GM19452 (cell line): ENCODE results near the gene C12orf57.

Experiments
- ATAC-seq: cut with Tn5 transposase; IDR thresholded peaks from one replicate; pipeline ENCODE4 v1.9.1; 2021; ENCODE audit not compliant: unreplicated experiment

Gene C12orf57

DNA sequence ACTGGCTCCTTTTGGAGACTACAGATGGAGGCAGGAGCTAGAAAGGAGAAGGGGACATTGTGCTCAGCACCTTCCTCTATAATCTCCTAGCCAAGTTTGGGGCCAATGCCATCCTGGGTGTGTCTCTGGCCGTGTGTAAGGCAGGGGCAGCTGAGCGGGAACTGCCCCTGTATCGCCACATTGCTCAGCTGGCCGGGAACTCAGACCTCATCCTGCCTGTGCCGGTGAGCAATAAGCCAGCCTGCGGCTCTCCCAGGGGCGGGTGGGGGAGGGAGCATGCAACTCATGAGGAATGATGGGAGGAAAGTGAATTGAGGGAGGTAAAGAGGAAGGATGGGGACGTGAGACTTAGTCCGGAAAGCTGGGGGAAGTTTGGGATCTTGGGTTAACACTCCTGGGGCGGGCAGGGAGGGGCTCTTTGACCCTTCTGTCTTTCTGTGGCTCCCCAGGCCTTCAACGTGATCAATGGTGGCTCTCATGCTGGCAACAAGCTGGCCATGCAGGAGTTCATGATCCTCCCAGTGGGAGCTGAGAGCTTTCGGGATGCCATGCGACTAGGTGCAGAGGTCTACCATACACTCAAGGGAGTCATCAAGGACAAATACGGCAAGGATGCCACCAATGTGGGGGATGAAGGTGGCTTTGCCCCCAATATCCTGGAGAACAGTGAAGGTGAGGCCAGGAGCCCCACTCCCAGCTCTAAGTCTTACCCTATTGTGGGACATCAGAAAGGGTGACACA, 26.2 kb upstream of the C12orf57 start:
- no peak for ATAC-seq

DNA sequence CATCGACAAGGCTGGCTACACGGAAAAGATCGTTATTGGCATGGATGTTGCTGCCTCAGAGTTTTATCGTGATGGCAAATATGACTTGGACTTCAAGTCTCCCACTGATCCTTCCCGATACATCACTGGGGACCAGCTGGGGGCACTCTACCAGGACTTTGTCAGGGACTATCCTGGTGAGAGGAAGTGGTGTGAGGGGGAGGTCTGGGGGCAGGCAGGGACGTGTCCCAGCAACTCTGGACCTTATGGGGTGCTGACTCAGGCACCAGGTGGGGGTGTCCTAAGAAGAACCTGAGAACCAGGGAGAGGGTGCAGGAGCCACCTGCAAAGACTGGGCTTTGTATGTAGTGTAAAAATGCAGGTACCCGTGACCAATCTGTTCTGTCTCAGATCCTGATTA, 24.2 kb upstream of the C12orf57 start:
- no peak for ATAC-seq

DNA sequence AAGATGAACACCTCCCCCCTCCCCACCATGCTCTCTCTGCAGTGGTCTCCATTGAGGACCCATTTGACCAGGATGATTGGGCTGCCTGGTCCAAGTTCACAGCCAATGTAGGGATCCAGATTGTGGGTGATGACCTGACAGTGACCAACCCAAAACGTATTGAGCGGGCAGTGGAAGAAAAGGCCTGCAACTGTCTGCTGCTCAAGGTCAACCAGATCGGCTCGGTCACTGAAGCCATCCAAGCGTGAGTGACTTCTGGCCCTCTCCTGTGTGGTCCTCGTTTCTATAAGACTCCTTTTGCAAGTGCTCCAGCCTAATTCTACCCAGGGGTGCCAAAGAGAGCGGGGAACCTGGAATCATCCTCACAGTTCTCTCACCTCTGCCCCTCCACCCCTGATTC, 22.3 kb upstream of the C12orf57 start:
- no peak for ATAC-seq

DNA sequence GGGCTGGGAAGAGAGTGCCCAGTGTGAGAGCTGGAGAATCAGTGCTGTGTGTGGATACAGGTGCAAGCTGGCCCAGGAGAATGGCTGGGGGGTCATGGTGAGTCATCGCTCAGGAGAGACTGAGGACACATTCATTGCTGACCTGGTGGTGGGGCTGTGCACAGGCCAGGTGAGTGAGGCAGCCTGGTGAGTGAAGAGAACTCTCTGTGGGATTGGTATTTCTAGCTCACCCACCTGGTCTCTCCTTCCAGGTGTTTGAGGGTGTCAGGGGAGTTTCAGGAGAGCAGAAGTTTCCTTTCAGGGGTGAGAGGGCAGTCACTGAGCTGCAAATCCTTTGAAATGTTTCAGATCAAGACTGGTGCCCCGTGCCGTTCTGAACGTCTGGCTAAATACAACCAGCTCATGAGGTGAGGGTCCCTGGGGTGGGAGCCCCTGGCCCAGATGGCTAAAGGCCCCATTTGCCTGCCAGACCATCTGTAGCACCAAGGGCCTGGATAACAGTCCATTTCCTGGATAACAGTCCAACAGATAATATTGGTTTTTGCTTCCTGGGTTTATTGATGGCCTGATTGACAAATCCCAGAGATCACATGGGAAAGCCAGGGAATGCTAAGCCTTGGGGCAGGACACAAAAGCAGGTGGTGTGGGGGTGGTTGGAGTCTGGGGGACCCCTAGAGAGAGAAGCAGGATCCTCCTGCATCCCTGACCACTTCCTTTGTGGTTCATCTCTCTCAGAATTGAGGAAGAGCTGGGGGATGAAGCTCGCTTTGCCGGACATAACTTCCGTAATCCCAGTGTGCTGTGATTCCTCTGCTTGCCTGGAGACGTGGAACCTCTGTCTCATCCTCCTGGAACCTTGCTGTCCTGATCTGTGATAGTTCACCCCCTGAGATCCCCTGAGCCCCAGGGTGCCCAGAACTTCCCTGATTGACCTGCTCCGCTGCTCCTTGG, 21.6 kb upstream of the C12orf57 start:
- no peak for ATAC-seq

DNA sequence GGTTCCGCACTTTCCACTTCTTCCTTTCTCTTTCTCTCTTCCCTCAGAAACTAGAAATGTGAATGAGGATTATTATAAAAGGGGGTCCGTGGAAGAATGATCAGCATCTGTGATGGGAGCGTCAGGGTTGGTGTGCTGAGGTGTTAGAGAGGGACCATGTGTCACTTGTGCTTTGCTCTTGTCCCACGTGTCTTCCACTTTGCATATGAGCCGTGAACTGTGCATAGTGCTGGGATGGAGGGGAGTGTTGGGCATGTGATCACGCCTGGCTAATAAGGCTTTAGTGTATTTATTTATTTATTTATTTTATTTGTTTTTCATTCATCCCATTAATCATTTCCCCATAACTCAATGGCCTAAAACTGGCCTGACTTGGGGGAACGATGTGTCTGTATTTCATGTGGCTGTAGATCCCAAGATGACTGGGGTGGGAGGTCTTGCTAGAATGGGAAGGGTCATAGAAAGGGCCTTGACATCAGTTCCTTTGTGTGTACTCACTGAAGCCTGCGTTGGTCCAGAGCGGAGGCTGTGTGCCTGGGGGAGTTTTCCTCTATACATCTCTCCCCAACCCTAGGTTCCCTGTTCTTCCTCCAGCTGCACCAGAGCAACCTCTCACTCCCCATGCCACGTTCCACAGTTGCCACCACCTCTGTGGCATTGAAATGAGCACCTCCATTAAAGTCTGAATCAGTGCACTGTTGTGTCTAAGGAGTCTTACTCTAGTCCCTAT, 20.7 kb upstream of the C12orf57 start:
- ATAC-seq, result no peak

DNA sequence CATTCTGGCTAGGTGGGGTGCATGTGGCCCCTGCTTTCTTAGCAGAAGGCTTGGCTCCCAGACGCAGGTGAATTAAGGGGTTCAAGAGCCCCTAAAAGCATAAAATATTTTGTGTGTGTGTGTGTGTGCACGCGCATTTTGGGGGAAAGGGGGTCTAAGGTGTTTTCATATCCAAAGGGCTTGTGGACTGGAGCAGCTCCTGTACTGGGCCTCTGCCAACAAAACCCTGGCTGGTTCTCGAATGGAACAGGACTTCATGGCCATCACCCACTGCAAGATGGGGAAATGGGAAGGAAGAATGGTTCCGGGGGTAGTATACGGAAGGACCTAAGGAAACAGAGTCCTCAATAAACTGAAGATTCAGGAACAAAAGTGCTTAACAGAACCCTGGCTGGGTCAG, 20.0 kb upstream of the C12orf57 start:
- ATAC-seq, result no peak

DNA sequence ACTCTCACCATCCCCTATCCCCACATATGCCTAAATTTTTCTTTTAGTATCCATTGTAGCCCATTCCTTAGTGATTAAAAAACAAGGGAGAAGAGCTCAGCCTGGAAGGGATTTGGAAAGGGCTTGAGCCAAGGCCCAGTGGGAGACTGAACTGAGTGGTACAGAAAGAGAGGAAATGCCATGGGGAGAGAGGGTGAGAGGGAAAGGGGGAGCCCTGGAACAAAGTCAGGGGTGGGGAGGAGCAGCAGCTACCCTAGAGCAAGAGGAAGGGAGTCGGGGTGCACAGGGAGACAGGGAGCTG, 18.6 kb upstream of the C12orf57 start:
- no peak for ATAC-seq

DNA sequence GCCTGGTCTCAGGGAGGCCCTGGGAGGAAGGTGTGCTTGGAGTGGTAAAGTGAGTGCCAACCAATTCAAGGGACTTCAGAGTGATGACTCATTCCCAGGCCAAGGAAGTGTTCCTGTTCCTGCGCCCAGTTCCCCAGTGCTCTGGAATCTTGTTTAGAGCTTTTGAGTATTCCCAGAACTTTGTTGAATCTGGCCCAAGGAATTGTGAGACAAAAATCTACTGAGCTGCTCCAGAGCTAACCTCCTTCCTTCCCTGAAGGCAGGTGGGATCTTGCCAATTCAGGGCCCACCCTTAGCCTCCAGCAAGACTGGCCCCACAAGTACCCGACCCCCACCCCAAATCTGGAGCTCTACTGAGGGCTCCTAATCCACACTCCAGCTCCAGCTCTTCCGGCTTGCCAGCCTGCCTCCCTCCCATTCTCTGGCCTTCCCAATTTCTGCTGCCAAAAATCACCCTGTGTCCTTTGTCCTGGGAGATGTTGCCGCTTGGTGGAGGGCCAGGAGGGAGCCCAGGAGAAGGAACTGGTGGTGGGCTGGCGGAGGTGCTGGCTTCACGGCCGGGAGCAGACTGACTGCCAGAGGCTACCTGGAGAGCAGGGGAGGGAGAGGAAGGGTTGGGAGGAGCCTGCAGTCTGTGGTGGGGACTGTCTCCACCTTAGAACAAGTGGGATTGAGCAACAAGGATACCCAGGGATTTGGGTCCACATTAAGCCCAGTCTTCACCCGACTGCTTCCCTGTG, 18.1 kb upstream of the C12orf57 start:
- ATAC-seq, result no peak

DNA sequence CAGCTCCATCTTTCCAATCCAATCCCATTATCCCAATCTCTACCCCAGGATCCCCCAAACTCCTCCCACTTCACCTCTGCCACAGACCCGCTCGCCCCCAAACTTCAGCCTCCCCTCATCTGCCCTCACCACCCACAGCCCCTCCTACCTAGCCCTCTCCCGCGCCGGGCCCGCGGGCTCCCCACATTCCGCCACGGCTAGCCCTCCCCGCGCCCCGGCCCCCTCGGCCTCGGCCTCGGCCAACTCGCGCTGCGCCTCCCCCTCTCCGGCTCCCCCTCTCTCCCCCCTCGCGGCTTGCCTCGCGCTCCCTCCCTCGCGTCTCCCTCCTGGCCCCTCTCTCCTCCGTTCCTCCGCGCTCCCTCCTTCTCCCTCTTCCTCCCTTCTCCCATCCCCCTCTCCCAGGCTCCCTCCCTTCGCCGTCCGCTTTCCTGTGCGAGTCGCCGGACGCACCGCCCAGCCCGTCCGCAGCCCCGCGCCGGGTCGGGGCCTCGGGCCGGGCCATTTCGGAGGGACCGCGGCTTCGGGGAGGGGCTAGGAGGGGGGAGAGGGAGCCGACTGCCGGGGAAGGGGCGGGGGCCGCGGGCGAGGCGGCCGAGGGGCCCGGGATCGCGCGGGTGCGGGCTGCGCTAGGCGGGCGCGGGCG, 16.3 kb upstream of the C12orf57 start, which contains the start of gene ATN1:
Gene ATN1, plus strand, starts transcription at position 581 of the 643 bp plus-strand sequence. CDS start 6,043 bp downstream, outside the sequence.
- ATAC-seq, result no peak

DNA sequence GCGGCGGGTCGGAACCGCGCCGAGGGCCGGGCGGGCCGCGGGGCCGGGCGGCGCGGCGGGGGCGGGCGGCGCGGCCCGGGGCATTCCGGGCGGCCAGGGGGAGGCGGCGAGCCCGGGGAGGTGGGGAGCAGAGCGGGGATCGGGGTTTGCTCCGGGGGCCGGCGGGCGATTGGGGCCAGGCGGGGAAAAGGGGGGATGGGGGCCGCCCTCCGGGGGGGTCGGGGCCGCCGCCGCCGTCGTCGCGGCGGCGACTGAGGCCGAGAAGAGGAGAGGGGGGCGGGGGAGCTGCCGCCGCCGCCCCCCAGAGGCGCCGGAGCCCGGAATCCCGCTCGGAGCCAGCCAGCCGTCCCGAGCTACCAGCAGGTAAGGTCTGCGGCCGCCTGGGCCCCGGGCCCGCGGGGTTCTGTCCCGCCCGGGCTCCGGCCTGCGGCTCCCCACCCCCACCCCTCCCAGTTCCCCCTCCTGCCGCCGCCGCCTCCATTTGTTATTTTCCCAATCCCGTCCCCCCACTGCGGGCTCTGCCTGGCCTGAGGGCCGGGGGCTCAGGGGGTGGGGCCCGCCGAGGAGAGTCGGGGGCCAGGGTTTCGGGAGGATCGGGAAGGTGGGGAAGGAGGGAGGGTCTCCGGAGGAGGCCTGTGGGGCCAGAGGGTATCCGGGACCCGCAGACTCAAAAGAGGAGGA, 15.7 kb upstream of the C12orf57 start:
- ATAC-seq, result no peak

DNA sequence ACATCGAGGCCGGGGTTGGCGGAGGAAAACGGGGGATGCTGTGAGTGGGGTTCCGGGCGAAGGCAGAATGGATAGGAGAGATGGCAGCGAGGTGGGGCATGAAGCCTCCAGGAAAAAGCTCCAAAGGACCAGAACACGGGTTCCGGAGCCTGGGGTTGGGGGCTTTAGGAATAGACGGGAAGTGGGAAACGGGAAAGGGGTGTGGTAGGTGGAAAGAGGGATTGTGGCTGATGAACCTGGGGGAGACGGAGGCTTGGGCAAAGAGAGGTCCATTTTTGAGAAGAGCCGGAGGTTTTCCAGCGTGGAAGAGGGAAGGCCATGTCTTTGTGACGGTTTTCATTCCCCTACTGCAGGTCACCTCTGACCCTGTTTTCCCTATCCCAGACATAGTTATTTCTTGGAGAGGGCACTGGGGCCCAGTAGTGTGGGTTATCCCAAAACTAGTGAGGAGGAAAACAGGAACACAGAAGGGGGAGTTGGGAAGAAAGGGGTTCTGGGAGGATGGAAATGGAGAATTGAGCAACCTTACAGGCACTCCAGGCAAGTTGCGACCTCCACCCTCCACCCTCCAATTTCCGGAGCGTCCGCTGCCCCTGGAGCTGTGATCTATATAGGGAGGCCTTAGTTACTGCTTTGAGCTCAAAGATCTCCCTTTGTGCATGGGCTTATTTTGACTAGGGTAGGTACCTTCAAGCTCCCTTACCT, 15.0 kb upstream of the C12orf57 start:
- ATAC-seq, result no peak

DNA sequence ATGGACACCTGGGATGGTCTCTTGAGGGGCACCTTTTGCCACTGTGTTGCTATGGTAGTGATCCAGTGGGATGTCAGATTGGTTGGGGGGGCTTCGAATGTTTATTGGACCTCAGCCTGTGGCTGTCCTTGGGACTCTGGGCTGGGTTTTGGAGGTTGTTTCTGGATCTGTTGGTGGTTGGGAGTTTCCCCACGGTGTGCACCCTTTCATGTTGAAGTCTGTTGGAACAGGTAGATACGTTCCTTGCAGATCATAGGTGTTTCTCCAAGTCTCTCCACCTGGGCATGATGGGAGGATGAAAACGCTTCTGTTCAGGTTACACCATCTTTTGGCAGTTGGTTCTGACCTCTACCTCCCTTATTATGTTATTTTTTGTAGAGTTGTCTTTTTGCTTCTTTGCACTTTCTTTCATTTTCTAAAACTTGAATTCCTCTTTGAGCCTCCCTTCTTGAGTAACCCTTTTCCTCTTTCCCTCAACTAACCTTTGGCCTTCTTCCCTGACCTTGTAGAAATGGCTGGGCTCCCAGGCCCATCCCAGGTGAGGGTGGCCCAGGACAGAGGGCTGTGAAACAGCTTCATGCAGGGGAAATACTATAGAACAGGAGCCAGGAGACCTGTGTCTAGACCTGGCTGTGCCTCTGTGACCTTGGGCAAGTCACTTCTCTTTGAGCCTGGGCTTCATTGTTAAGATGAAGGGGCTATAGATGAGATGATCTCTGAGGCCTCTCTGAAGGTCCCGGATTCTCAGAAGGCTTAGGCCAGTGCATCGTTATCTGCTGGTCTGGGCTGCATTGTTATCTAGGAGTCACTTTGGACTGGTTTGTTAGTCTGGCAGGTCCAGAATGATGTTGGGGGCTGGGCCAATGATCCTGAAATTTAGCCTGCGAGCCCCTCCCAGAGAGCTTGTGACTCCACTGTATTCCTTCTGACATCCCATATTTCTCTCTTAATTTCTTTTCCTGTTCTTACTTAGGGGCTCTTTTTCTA, 14.1 kb upstream of the C12orf57 start:
- no peak for ATAC-seq

DNA sequence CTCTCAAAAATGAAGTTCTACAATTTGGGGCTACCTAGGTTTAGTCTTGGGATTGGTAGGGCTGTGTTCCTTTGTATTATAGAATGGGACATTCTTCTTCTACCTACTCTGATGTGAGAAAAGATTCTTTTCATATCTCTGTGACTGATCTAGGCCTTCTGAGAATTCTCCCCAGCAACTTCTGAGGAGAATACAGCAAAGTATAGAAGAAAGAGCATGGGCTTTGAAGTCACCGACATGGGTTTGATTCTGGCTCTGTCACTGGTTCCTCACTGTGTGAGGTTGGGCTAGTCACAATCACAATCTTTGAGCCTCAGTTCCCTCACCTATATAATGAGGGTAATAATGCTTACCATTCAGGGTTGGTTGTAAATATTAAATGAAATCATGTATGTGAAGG, 11.1 kb upstream of the C12orf57 start:
- ATAC-seq, result no peak

DNA sequence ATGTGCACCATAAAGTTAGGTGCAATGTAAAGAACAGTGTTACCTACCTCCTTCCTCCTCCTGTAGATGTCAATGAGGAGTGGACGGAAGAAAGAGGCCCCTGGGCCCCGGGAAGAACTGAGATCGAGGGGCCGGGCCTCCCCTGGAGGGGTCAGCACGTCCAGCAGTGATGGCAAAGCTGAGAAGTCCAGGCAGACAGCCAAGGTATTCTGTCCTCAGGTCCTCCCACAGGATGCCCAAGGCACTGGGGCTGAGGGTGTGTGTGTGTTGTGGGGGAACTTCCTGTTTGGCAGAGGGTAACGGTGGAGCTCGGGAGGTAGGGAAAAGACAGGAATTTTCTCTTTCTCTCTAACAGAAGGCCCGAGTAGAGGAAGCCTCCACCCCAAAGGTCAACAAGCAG, 9.7 kb upstream of the C12orf57 start:
- no peak for ATAC-seq

DNA sequence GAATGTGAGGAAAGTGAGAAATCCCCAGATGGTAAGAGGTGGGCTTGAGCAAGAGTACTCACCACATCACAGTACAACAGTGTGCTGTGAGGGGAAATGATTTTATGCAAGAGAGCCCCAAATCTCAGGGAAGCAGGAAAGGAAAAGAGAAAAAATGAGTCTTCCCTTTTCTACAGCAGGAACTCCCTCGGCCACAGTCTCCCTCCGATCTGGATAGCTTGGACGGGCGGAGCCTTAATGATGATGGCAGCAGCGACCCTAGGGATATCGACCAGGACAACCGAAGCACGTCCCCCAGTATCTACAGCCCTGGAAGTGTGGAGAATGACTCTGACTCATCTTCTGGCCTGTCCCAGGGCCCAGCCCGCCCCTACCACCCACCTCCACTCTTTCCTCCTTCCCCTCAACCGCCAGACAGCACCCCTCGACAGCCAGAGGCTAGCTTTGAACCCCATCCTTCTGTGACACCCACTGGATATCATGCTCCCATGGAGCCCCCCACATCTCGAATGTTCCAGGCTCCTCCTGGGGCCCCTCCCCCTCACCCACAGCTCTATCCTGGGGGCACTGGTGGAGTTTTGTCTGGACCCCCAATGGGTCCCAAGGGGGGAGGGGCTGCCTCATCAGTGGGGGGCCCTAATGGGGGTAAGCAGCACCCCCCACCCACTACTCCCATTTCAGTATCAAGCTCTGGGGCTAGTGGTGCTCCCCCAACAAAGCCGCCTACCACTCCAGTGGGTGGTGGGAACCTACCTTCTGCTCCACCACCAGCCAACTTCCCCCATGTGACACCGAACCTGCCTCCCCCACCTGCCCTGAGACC, 8.2 kb upstream of the C12orf57 start:
- ATAC-seq, result no peak

DNA sequence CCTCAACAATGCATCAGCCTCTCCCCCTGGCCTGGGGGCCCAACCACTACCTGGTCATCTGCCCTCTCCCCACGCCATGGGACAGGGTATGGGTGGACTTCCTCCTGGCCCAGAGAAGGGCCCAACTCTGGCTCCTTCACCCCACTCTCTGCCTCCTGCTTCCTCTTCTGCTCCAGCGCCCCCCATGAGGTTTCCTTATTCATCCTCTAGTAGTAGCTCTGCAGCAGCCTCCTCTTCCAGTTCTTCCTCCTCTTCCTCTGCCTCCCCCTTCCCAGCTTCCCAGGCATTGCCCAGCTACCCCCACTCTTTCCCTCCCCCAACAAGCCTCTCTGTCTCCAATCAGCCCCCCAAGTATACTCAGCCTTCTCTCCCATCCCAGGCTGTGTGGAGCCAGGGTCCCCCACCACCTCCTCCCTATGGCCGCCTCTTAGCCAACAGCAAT, 7.6 kb upstream of the C12orf57 start:
- ATAC-seq, result no peak
